ENCODE results near the gene TBC1D9B. TPM values are rescaled to one million over a fixed set of nuclear protein-coding genes. Genes with fewer than 3 reads are reported as not detected.

Gene TBC1D9B
- total RNA-seq, 1 experiment from 2014 or later = 127 TPM

- no peaks in the 10 kb centered on the region for H3K79me2 ChIP-seq (ENCODE audit: insufficient read depth, low read length)
- H3K9me2 ChIP-seq (ENCODE audit: insufficient read depth) = no peaks in the 10 kb centered on the region
- H3K4me2 ChIP-seq (ENCODE audit: low read length) = no peak overlapping the region
- ChIA-PET RAD21 (ENCODE audit: low non-redundant PET in 1 of 2, low total read pairs in 2 of 2, uncharacterized antibody in 2 of 2, unreplicated experiment in 2 of 2) (no interaction called here), POLR2A (interaction anchor here (0.6 to 2.0 kb wide), 2 partner anchors 9 to 167 kb away, joined by 3 to 5 read pairs; no protein-coding TSS in a partner anchor), CTCF (interaction anchor here (1.0 kb wide), 1 partner anchor 369 kb away, joined by 5 read pairs; no protein-coding TSS in a partner anchor)
- no peak for TF ChIP-seq EGR1 (IDR thresholded peaks at IDR 0.05; ENCODE audit: low read depth)
- no peak for TF ChIP-seq FOSL1 (IDR thresholded peaks at IDR 0.05; ENCODE audit: low read depth)
- TF ChIP-seq REST (IDR thresholded peaks at IDR 0.05; ENCODE audit: low read depth) = no peak
- TF ChIP-seq YY1 (IDR thresholded peaks at IDR 0.05; ENCODE audit: extremely low read depth, insufficient replicate concordance, low read depth, low read length) = no peak
- TF ChIP-seq EZH2 (IDR thresholded peaks at IDR 0.05) = no peak
- no peak for TF ChIP-seq TCF7L2 (IDR thresholded peaks at IDR 0.05; ENCODE audit: borderline replicate concordance, extremely low read depth, insufficient read depth, insufficient read length)
- no peak for TF ChIP-seq CEBPB (IDR thresholded peaks at IDR 0.05; ENCODE audit: low read depth)
- TF ChIP-seq SP1 (IDR thresholded peaks at IDR 0.05; ENCODE audit: low read depth) = no peak
- no peak for TF ChIP-seq CTCF (IDR thresholded peaks at IDR 0.05 in 2 of 3, conservative IDR thresholded peaks at IDR 0.05 in 1 of 3; ENCODE audit: borderline replicate concordance in 1 of 3, insufficient read depth in 1 of 3, low read depth in 2 of 3, low read length in 2 of 3)
- no peak overlapping the region for H3K4me3 ChIP-seq (replicated peaks in 1 of 2; ENCODE audit: low read depth in 1 of 2, low read length in 2 of 2)
- BruUV-seq (replicated peaks) = no TSS peak
- H3K9ac ChIP-seq (ENCODE audit: low read length) = no peak overlapping the region
- H3K9me3 ChIP-seq (ENCODE audit: control insufficient read depth in 1 of 2, insufficient read depth in 1 of 2, low read depth in 1 of 2, low read length in 2 of 2) = no peaks in the 10 kb centered on the region
- ATAC-seq (no peak), DNase-seq (ENCODE audit: low read depth, low spot score) (no peak)
- no peaks in the 10 kb centered on the region for H3K4me1 ChIP-seq (ENCODE audit: control insufficient read depth in 1 of 2, insufficient read depth in 2 of 2, low read length in 2 of 2)
- H4K20me1 ChIP-seq (ENCODE audit: insufficient read depth) = no peaks in the 10 kb centered on the region
- H3K27me3 ChIP-seq (ENCODE audit: insufficient read depth, low read length) = no peaks in the 10 kb centered on the region
- no peaks in the 10 kb centered on the region for H3K36me3 ChIP-seq (ENCODE audit: control insufficient read depth in 1 of 2, insufficient read depth in 2 of 2, low read length in 2 of 2)
- H3K27ac ChIP-seq (ENCODE audit: low read depth, low read length) = no peak overlapping the region
- H2AFZ ChIP-seq (ENCODE audit: low read depth, low read length, poor library complexity, severe bottlenecking) = no peak overlapping the region
- intact Hi-C loops (cut with micrococcal nuclease) = no loop called here
These were observed 15.7 kb upstream of the TBC1D9B start for GRCh38 chr5:179923436-179923835.

All from HCT116 (cell line).